Measurements from ENCODE around the gene SMOC1.

Gene SMOC1

GRCh38 chr14:70050136-70050535, 170.9 kb downstream of the SMOC1 start:
- no peak for DNase-seq

DNA sequence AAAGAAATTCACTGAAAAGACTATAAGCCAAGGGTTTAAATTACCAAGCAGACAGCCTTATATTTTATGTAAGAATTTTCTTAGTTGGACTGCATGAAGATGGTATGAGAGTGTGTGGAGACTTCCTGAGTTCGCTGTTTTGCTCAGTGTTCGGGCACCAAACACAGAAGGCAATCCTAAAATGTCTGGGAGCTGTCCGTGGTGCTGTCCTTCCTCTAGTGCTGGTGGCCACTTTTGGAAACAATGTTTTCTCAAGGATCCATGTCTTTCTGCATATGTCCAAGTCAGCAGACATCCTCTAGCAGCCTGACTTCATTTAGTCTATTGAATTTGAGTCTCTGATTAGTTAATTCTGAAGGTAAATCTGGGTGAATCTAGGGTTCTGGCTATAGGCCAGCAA, 173.8 kb downstream of the SMOC1 start:
- no peak for DNase-seq

DNA sequence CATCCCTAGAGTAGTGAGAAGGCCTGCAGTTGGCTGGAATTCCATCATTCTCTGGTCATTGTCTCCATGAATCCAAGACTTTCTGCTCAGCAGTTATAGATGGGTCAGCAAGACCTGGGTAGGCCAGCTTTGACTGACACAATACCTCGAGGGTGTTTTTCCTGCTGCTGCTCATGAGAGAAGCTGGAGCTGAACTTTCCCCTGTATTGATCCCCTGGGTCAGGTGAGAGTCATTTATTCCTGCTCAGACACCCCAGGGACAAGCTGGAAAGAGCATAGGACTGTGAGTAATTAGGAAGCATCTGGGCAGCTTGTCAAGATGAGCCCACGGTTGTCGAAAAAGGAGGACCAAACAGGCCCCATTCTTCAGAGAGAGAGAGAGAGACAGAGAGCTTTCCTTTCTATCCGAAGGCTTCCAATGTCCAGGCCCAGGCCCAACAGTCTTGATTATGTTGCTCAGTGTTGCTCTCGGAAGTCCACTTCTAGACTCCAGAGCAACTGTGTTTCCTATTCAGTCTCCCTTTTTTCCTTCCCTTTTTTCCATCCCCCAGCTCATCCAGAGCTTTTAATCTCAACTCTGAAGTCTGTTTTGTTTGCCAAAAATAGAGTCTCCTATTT, 178.4 kb downstream of the SMOC1 start:
- no peak for DNase-seq

DNA sequence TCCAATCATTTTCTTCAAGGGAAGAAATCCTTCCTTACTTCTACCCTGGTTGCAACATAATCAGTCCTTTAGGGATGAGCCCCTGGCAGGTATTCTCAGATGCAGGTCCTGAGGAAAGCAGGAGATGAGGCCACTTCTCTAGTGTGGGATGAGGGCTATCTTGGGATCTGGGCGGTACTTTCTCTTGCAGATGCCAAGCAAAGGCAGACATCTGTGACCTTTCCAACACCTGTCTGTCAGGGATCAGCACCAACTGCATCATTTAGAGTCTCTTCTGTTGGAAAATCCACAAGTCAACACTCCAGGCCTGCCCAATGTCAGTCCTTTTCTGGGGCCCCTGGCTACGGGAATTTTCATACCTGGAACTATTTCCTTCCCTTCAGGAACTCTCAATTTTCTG, 180.3 kb downstream of the SMOC1 start:
- no peak for DNase-seq

GRCh38 chr14:70061108-70061507, 181.9 kb downstream of the SMOC1 start:
- DNase-seq, result no peak

- DNase-seq, result no peak
Measured at GRCh38 chr14:70064136-70064865, 185.1 kb downstream of the SMOC1 start.

GRCh38 chr14:70067810-70068209, 188.6 kb downstream of the SMOC1 start:
- DNase-seq, result no peak

GRCh38 chr14:70069186-70069585, 190.0 kb downstream of the SMOC1 start:
- no peak for DNase-seq

DNA sequence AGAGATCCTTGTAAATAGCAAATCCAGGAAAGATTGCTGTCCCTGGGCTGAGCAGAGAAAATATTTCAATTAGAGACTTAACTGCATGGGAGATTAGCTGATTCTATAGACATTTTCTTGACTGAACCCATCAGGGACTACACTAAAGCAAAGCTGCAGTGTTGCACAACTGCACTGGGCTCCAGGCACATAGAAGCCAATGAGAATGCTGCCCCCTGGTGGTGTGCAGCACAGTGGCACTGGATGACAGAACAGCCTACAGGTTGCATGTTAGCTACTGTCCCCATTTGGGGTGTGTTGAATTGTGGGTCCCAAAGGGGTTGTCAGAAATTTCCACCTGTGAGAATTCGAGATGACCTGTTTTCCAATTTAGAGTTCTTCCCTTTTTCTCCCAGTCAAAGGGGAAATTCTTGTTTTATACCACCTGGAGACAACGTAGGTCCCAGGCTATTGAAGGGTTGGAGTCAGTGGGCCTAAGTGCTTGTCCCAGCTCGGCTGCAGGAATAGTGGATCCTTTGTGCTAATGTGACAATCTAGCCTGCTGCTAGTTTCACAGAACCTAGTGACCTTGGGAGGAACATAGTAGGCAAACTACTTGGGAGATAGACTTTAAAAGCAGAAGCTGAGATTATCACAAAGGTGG, 194.8 kb downstream of the SMOC1 start:
- DNase-seq, result no peak

DNA sequence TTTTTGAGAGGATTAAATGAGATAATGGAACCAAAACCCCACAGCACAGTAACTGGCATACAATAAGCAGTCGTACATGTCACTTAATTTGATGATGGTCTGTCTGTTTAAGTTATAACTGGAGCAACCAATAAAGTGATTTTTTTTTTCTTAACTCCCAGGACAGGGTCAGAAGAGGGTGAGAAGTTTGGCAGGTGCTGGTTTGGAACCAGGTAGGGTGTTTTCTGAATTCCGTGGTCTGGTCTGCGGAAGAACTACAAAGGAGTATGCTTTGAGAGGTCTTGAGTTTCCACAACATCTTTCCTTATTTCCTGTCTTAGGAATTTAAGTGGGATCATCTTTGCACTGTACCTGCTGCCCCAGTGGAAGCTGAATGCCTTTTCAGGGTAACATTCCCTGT, 197.8 kb downstream of the SMOC1 start:
- no peak for DNase-seq

DNA sequence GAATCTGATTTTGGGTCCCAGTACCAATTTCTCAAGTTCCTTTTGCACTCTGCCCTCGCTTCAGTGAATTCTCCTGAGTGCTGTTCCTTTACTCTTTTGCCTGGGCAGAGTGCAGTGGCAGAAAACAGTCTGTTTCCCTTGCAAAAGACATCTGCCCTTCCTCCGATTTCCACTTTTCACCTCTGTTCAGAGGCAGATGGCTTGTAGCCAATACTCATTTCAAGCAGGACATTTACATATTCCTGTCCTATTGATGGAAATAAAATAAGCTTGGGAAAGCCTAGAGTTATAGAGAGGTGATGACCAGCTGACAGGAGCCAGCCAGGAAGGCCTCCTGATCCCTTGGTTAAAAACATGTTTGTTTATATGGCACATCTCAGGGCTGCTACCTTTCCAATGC, 198.5 kb downstream of the SMOC1 start:
- no peak for DNase-seq

DNA sequence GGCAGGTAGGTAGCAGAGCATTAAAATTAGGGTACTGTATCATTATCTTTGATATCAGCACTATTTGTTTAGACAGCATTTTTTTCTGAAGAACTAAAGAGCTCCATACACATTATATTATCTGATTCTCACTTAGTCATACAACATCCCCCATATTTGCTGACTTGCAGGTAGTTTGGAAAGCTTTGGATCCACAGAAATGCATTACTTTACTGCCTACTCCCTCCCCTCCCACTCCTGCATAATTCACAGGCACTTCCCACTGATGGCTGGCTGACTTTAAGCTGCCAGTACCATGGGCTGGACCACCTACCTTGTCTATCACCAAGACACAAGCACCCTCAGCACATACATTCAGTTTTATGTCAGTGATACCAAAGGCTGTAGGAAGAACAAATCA, 199.1 kb downstream of the SMOC1 start:
- DNase-seq, result no peak

GRCh38 chr14:70080076-70080475, 200.9 kb downstream of the SMOC1 start:
- DNase-seq, result no peak
